Panc1 (cell line): ENCODE results near the gene ZFR2. TPM values are rescaled to one million over a fixed set of nuclear protein-coding genes. Genes with fewer than 3 reads are reported as not detected.

ENCODE experiments used
- ATAC-seq: fragments of 200-7000 bp; cut with Tn5 transposase; 2 replicates; pipeline ENCODE4 v1.9.1; 2020; ENCODE audit warnings: mild to moderate bottlenecking, moderate library complexity
- BruUV-seq: library from RNA; stranded (reverse); fragments of 400-500 nt; replicated peaks from 2 replicates; lab custom pipeline; 2021; lab: Mats Ljungman, UMichigan
- CTCF ChIA-PET: fragments of 300-600 bp; sonication (Branson Sonifier 250); formaldehyde crosslinking; loops from one replicate; lab custom pipeline; 2022; ENCODE audit warnings: antibody characterized with exemption; lab: Charles Lee
- POLR2A ChIA-PET: fragments of 300-600 bp; sonication (Branson Sonifier 250); formaldehyde crosslinking; loops from one replicate; lab custom pipeline; 2022; ENCODE audit warnings: antibody characterized with exemption; lab: Charles Lee
- DNase-seq: peaks from one replicate; pipeline ENCODE4 v3.0.0-alpha.2; 2010; ENCODE audit warnings: low read depth, low spot score
- H3K27ac ChIP-seq: 2 replicates; pipeline ENCODE4 v1.5.1; 2011; ENCODE audit warnings: mild to moderate bottlenecking, low read length, inconsistent platforms
- H3K27me3 ChIP-seq: fragments of 200-500 bp; sonication (Bioruptor generic); 2 replicates; pipeline ENCODE4 v1.6.0; 2014; ENCODE audit warnings: low read length, inconsistent platforms; ENCODE audit not compliant: control insufficient read depth, insufficient read depth
- H3K36me3 ChIP-seq: fragments of 200-500 bp; sonication (Bioruptor generic); 2 replicates; pipeline ENCODE4 v1.5.1; 2014; ENCODE audit warnings: inconsistent platforms, mild to moderate bottlenecking, low read length, moderate library complexity; ENCODE audit not compliant: control insufficient read depth, insufficient read depth
- H3K4me1 ChIP-seq: 2 replicates; pipeline ENCODE4 v1.5.1; 2011; ENCODE audit warnings: inconsistent platforms, mild to moderate bottlenecking, low read length, moderate library complexity; ENCODE audit not compliant: control insufficient read depth, insufficient read depth
- H3K4me3 ChIP-seq, 2 experiments: 2 replicates each; pipeline ENCODE4 v1.5.1; 2011 to 2012; ENCODE audit warnings: low read depth in 2 of 2, low read length in 2 of 2, mild to moderate bottlenecking in 2 of 2, inconsistent platforms in 1 of 2, moderate library complexity in 1 of 2
- H3K9me3 ChIP-seq: fragments of 200-500 bp; sonication (Bioruptor generic); 2 replicates; pipeline ENCODE4 v1.5.1; 2014; ENCODE audit warnings: low read depth, mild to moderate bottlenecking, inconsistent platforms, low read length, moderate library complexity; ENCODE audit not compliant: control insufficient read depth, insufficient read depth
- CTCF ChIP-seq: fragments of 450-650 bp; IDR thresholded peaks from 2 replicates; pipeline ENCODE4 v1.5.1; 2017; ENCODE audit warnings: mild to moderate bottlenecking
- POLR2AphosphoS5 ChIP-seq: IDR thresholded peaks from 2 replicates; pipeline ENCODE4 v1.6.1; 2012; ENCODE audit warnings: mild to moderate bottlenecking, low read depth, low read length, moderate library complexity
- SIN3A ChIP-seq: IDR thresholded peaks from 2 replicates; pipeline ENCODE4 v1.6.1; 2012; ENCODE audit warnings: low read depth, mild to moderate bottlenecking, low read length, moderate library complexity, borderline replicate concordance; ENCODE audit not compliant: insufficient read depth
- TCF7L2 ChIP-seq: IDR thresholded peaks from 2 replicates; pipeline ENCODE4 v1.6.1; 2011; ENCODE audit warnings: mild to moderate bottlenecking, low read depth, low read length, inconsistent platforms
- in situ Hi-C: cut with HindIII; loops from 2 replicates; pipeline ENCODE4 v1.10.0; 2016; ENCODE audit warnings: low sequenced_read_pairs, low pct_unique_long_range_greater_than_20kb
- intact Hi-C: fragments of 100-400 bp; cut with micrococcal nuclease; formaldehyde crosslinking; loops from one replicate; pipeline ENCODE4 v1.10.0; 2022; ENCODE audit not compliant: unreplicated experiment
- total RNA-seq: library from RNA; stranded (reverse); gene quantifications from one replicate; pipeline ENCODE4 v1.2.1, GENCODE V29; 2021; ENCODE audit not compliant: unreplicated experiment
- TF ChIP-seq, protein P1 (sequence below), 2 experiments: IDR thresholded peaks; 2 replicates each; pipeline ENCODE4 v1.6.1; 2011 to 2012; ENCODE audit warnings: low read depth in 2 of 2, control low read depth in 1 of 2, low read length in 1 of 2, mild to moderate bottlenecking in 1 of 2, moderate library complexity in 1 of 2; ENCODE audit not compliant: insufficient read depth in 1 of 2

The ZFR2 gene
- total RNA-seq, 1 experiment from 2014 or later: 0.74 TPM

GRCh38 chr19:3908266-3909054 is 39.6 kb upstream of the ZFR2 start:
- in situ Hi-C loops (no loop called here), intact Hi-C loops (no loop called here)
- Histone ChIP-seq H3K27ac (no peak overlapping the region), H3K36me3 (no peaks in the 10 kb centered on the region), H3K4me1 (no peaks in the 10 kb centered on the region), H3K4me3 (no peak overlapping the region), H3K9me3 (no peaks in the 10 kb centered on the region), H3K27me3 (no peaks in the 10 kb centered on the region)
- CTCF ChIA-PET: no interaction called here
- POLR2A ChIA-PET: no interaction called here
- ATAC-seq: peak; percentile 86
- TF ChIP-seq, protein P1, sequence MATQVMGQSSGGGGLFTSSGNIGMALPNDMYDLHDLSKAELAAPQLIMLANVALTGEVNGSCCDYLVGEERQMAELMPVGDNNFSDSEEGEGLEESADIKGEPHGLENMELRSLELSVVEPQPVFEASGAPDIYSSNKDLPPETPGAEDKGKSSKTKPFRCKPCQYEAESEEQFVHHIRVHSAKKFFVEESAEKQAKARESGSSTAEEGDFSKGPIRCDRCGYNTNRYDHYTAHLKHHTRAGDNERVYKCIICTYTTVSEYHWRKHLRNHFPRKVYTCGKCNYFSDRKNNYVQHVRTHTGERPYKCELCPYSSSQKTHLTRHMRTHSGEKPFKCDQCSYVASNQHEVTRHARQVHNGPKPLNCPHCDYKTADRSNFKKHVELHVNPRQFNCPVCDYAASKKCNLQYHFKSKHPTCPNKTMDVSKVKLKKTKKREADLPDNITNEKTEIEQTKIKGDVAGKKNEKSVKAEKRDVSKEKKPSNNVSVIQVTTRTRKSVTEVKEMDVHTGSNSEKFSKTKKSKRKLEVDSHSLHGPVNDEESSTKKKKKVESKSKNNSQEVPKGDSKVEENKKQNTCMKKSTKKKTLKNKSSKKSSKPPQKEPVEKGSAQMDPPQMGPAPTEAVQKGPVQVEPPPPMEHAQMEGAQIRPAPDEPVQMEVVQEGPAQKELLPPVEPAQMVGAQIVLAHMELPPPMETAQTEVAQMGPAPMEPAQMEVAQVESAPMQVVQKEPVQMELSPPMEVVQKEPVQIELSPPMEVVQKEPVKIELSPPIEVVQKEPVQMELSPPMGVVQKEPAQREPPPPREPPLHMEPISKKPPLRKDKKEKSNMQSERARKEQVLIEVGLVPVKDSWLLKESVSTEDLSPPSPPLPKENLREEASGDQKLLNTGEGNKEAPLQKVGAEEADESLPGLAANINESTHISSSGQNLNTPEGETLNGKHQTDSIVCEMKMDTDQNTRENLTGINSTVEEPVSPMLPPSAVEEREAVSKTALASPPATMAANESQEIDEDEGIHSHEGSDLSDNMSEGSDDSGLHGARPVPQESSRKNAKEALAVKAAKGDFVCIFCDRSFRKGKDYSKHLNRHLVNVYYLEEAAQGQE (IDR thresholded peaks at IDR 0.05; ENCODE audit: insufficient read depth in 1 of 2, low read depth in 2 of 2, low read length in 1 of 2): no peak
- no peak for TF ChIP-seq SIN3A
- TF ChIP-seq TCF7L2: no peak
- no peak for DNase-seq
- no TSS peak for BruUV-seq

DNA sequence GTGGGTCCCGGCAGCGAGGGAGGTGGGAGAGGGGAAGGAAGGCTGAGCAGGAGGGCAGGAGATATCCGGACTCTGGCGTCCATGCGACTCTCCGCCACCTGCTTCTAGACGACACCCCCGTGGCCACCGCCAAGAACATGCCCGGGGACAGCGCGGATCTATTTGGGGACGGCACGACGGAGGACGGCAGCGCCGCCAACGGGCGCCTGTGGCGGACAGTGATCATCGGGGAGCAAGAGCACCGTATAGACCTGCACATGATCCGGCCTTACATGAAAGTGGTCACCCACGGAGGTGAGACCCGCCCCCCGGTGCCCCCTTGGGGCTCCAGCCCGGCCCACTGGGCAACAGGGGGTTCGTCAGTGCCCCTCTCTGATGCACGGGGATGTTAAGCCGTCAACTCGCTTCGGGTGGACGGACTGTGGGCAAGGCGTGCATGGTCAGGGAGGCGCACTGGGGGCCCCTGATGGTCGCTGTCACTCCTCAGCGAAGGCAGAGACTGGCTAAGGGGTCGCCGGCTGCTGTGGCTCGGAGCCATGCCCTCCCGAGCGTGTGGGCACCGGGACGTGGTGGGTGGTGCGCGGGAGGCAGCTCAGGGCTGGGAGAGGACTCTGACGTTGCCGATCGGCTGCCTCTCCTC is 38.9 kb upstream of the ZFR2 start:
- in situ Hi-C loops: no loop called here
- TF ChIP-seq, protein P1 (IDR thresholded peaks at IDR 0.05; ENCODE audit: insufficient read depth in 1 of 2, low read depth in 2 of 2, low read length in 1 of 2): no peak
- no peak for TF ChIP-seq CTCF
- no peak for TF ChIP-seq POLR2AphosphoS5
- TF ChIP-seq TCF7L2: no peak
- no peak for TF ChIP-seq SIN3A
- ATAC-seq: peak; percentile 37; the same call in 1 of the 2 replicates

More for the DNA sequence above, 38.9 kb upstream of the ZFR2 start:
- CTCF ChIA-PET: no interaction called here
- POLR2A ChIA-PET: no interaction called here
- H3K9me3 ChIP-seq: no peaks in the 10 kb centered on the region
- intact Hi-C loops: no loop called here
- no peaks in the 10 kb centered on the region for H3K36me3 ChIP-seq
- H3K27me3 ChIP-seq: no peaks in the 10 kb centered on the region
- no TSS peak for BruUV-seq
- H3K4me1 ChIP-seq: no peaks in the 10 kb centered on the region
- DNase-seq: no peak
- no peak overlapping the region for H3K4me3 ChIP-seq
- no peak overlapping the region for H3K27ac ChIP-seq
